NCI-H1417 treated with DMSO at 0.1 percent for 48 hours (cell line): Measurements from ENCODE around the gene DMBX1.

Experiments
- DNase-seq: peaks from one replicate; lab custom pipeline; 2025; lab: John Stamatoyannopoulos, UW

Gene DMBX1

GRCh38 chr1:46489638-46490405, at the start of gene DMBX1:
TSS of gene DMBX1 (plus strand) at chr1:46489836. CDS start at chr1:46507011, 17,175 bp downstream.
- DNase-seq = no peak

- no peak for DNase-seq
Measured at GRCh38 chr1:46440478-46440877, 49.2 kb upstream of the DMBX1 start.

GRCh38 chr1:46442317-46443161, 47.1 kb upstream of the DMBX1 start:
- DNase-seq = no peak

GRCh38 chr1:46444466-46444865, 45.2 kb upstream of the DMBX1 start:
- no peak for DNase-seq

GRCh38 chr1:46445773-46446256, 43.8 kb upstream of the DMBX1 start:
- DNase-seq = no peak

GRCh38 chr1:46446646-46447498, 42.8 kb upstream of the DMBX1 start:
- peak; percentile 23 for DNase-seq

- DNase-seq = no peak
Measured at GRCh38 chr1:46447499-46448108, 42.0 kb upstream of the DMBX1 start.

- no peak for DNase-seq
Measured at GRCh38 chr1:46448109-46448911, 41.3 kb upstream of the DMBX1 start.

- no peak for DNase-seq
Measured at GRCh38 chr1:46449223-46450159, 40.1 kb upstream of the DMBX1 start.

GRCh38 chr1:46450160-46450517, 39.5 kb upstream of the DMBX1 start:
- no peak for DNase-seq

- DNase-seq = no peak
Measured at GRCh38 chr1:46451948-46452930, 37.4 kb upstream of the DMBX1 start.

GRCh38 chr1:46452931-46453325, 36.7 kb upstream of the DMBX1 start:
- DNase-seq = no peak

- DNase-seq = no peak
Measured at GRCh38 chr1:46453449-46453848, 36.2 kb upstream of the DMBX1 start.

- peak; percentile 41 for DNase-seq
Measured at GRCh38 chr1:46455951-46456350, 33.7 kb upstream of the DMBX1 start.

- DNase-seq = no peak
Measured at GRCh38 chr1:46456411-46456963, 33.1 kb upstream of the DMBX1 start.

GRCh38 chr1:46457178-46457577, 32.5 kb upstream of the DMBX1 start:
- DNase-seq = no peak

- DNase-seq = no peak
Measured at GRCh38 chr1:46458190-46458589, 31.4 kb upstream of the DMBX1 start.

GRCh38 chr1:46458846-46459245, 30.8 kb upstream of the DMBX1 start:
- no peak for DNase-seq
